Measurements from ENCODE around the gene ZMIZ1. TPM values are rescaled to one million over a fixed set of nuclear protein-coding genes. Genes with fewer than 3 reads are reported as not detected.
A peak's percentile ranks its signal among the peaks of the same experiment; 100 is the strongest.

ZMIZ1 gene
- total RNA-seq, 1 donor: 23.3 TPM

DNA sequence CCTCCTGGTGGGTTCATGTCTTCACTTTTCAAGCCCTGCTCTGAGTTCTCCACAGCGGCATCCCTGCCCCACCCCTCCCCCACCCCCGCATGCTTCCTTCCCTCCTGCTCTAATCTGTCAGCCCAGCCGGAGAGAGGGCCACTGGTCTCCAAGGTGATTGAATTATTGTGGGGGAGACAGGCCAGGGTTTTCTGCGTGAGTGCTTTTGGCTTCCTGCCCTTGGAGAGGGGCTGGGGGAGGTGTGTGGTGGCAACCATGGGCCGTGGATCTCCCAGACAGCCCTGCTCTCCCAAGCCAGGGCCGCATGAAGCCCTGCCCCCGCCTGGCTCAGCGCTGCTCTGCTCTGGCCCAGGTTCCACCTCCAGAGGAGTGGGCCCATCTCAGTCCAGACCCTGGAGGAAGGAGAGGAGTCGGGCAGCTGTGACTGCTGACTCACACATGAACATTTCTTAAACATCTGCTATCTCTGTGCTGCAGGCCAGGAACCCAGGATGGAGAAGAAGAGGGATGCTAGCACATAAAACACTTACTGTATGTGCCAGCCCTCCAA, 109.9 kb downstream of the ZMIZ1 start:
- TF ChIP-seq, protein P1, sequence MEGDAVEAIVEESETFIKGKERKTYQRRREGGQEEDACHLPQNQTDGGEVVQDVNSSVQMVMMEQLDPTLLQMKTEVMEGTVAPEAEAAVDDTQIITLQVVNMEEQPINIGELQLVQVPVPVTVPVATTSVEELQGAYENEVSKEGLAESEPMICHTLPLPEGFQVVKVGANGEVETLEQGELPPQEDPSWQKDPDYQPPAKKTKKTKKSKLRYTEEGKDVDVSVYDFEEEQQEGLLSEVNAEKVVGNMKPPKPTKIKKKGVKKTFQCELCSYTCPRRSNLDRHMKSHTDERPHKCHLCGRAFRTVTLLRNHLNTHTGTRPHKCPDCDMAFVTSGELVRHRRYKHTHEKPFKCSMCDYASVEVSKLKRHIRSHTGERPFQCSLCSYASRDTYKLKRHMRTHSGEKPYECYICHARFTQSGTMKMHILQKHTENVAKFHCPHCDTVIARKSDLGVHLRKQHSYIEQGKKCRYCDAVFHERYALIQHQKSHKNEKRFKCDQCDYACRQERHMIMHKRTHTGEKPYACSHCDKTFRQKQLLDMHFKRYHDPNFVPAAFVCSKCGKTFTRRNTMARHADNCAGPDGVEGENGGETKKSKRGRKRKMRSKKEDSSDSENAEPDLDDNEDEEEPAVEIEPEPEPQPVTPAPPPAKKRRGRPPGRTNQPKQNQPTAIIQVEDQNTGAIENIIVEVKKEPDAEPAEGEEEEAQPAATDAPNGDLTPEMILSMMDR (IDR thresholded peaks at IDR 0.05; ENCODE audit: insufficient read depth, low read depth, low read length): no peak
- no peak overlapping the region for H3K4me3 ChIP-seq (ENCODE audit: low read depth, low read length)
- DNase-seq (ENCODE audit: low read depth): peak; percentile 89

GRCh38 chr10:79179164-79179956, 110.6 kb downstream of the ZMIZ1 start:
- no peak overlapping the region for H3K4me3 ChIP-seq (ENCODE audit: low read depth, low read length)

GRCh38 chr10:79179957-79180309, 111.2 kb downstream of the ZMIZ1 start:
- DNase-seq (ENCODE audit: low read depth): no peak
- TF ChIP-seq, protein P1 (IDR thresholded peaks at IDR 0.05; ENCODE audit: insufficient read depth, low read depth, low read length): no peak
- H3K4me3 ChIP-seq (ENCODE audit: low read depth, low read length): no peak overlapping the region

More at GRCh38 chr10:79179164-79179956, 110.6 kb downstream of the ZMIZ1 start:
- DNase-seq (ENCODE audit: low read depth): no peak
- TF ChIP-seq, protein P1 (IDR thresholded peaks at IDR 0.05; ENCODE audit: insufficient read depth, low read depth, low read length): peak; percentile 11

GRCh38 chr10:79180414-79181221, 111.9 kb downstream of the ZMIZ1 start:
- peak; percentile 45 for DNase-seq (ENCODE audit: low read depth)
- no peak overlapping the region for H3K4me3 ChIP-seq (ENCODE audit: low read depth, low read length)
- TF ChIP-seq, protein P1 (IDR thresholded peaks at IDR 0.05; ENCODE audit: insufficient read depth, low read depth, low read length): no peak

GRCh38 chr10:79181227-79181626, 112.5 kb downstream of the ZMIZ1 start:
- TF ChIP-seq, protein P1 (IDR thresholded peaks at IDR 0.05; ENCODE audit: insufficient read depth, low read depth, low read length): no peak
- DNase-seq (ENCODE audit: low read depth): no peak
- no peak overlapping the region for H3K4me3 ChIP-seq (ENCODE audit: low read depth, low read length)

GRCh38 chr10:79181698-79182521, 113.1 kb downstream of the ZMIZ1 start:
- TF ChIP-seq, protein P1 (IDR thresholded peaks at IDR 0.05; ENCODE audit: insufficient read depth, low read depth, low read length): no peak
- H3K4me3 ChIP-seq (ENCODE audit: low read depth, low read length): no peak overlapping the region
- DNase-seq (ENCODE audit: low read depth): no peak
